H1 (cell line): ENCODE data around the gene PHOSPHO1. TPM values are rescaled to one million over a fixed set of nuclear protein-coding genes. Genes with fewer than 3 reads are reported as not detected.

ENCODE experiments used
- HDAC2 ChIP-seq, 2 experiments: fragments of 300-600 bp in 1 of 2; sonication (generic) in 1 of 2; IDR thresholded peaks; 2 replicates each; pipeline ENCODE4 v1.6.1; 2011 to 2012; ENCODE audit warnings: low read depth in 2 of 2, low read length in 2 of 2, mild to moderate bottlenecking in 2 of 2, moderate library complexity in 2 of 2, borderline replicate concordance in 1 of 2, inconsistent platforms in 1 of 2
- KDM1A ChIP-seq: fragments of 200-600, 300-600 bp; sonication (generic); IDR thresholded peaks from 2 replicates; pipeline ENCODE4 v1.7.1; 2016; ENCODE audit warnings: mild to moderate bottlenecking, low read length, borderline replicate concordance
- SP4 ChIP-seq: IDR thresholded peaks from 2 replicates; pipeline ENCODE4 v1.6.1; 2012; ENCODE audit warnings: low read length, inconsistent platforms
- TBP ChIP-seq: IDR thresholded peaks from 2 replicates; pipeline ENCODE4 v1.6.1; 2011; ENCODE audit warnings: low read depth, low read length, improper control_type of control experiment
- TCF12 ChIP-seq: IDR thresholded peaks from 2 replicates; pipeline ENCODE4 v1.6.1; 2011; ENCODE audit warnings: low read depth, mild to moderate bottlenecking, low read length
- polyA plus RNA-seq, 7 experiments: library from polyadenylated mRNA; depleted of rRNA in 3 of 7; stranded (reverse) in 5 of 7; unstranded in 2 of 7; fragments of >200 nt in 5 of 7; fragments of 200-250 nt in 2 of 7; gene quantifications; 1 replicate in 5 of 7; 2 replicates in 1 of 7; 4 replicates in 1 of 7; pipeline versions ENCODE4 v1.2.1 to v1.2.3, GENCODE V29; 2011 to 2013; ENCODE audit warnings: missing spikeins in 2 of 7, mixed read lengths in 2 of 7
- total RNA-seq: library from RNA; stranded (reverse); fragmentation: NEBNext Ultra II Directional; extraction: Animal tissue kit (Norgen Biotek cat#: 25700); gene quantifications from 2 replicates; pipeline ENCODE4 v1.2.1, GENCODE V29; 2021
- TF ChIP-seq, protein P1 (sequence below): fragments of 300-600 bp; sonication (generic); IDR thresholded peaks from 2 replicates; pipeline ENCODE4 v1.7.1; 2012; ENCODE audit warnings: low read length, moderate library complexity, mild to moderate bottlenecking, inconsistent platforms; ENCODE audit not compliant: insufficient replicate concordance
- TF ChIP-seq, protein P2 (sequence below): IDR thresholded peaks from 2 replicates; pipeline ENCODE4 v1.6.1; 2012; ENCODE audit warnings: inconsistent platforms

Gene PHOSPHO1
- total and polyA plus RNA-seq, 2 of the 8 experiments (the other 6 are each of a cell fraction or from before 2014, with no cell fraction given): 0.34 to 0.45 TPM

DNA sequence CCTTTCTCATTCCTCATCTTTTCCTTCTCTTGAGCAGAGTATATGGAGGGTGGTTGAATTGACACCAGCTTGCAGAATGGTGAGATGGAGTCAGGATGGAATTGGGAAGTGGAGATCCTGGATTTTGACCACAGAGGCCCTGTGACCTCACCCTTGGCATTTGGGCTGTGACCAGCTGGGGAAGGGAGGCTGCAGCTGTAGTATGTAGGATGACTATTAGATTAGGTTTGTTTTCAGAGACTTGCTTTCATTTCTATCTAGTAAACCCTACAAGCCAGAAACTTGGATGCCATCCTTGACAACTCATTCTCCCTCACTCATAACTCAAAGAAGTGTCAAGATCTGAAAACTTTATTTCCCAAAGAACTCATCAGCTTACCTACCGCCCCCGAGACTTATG, 26.1 kb downstream of the PHOSPHO1 start (continued):
- TF ChIP-seq, protein P1, sequence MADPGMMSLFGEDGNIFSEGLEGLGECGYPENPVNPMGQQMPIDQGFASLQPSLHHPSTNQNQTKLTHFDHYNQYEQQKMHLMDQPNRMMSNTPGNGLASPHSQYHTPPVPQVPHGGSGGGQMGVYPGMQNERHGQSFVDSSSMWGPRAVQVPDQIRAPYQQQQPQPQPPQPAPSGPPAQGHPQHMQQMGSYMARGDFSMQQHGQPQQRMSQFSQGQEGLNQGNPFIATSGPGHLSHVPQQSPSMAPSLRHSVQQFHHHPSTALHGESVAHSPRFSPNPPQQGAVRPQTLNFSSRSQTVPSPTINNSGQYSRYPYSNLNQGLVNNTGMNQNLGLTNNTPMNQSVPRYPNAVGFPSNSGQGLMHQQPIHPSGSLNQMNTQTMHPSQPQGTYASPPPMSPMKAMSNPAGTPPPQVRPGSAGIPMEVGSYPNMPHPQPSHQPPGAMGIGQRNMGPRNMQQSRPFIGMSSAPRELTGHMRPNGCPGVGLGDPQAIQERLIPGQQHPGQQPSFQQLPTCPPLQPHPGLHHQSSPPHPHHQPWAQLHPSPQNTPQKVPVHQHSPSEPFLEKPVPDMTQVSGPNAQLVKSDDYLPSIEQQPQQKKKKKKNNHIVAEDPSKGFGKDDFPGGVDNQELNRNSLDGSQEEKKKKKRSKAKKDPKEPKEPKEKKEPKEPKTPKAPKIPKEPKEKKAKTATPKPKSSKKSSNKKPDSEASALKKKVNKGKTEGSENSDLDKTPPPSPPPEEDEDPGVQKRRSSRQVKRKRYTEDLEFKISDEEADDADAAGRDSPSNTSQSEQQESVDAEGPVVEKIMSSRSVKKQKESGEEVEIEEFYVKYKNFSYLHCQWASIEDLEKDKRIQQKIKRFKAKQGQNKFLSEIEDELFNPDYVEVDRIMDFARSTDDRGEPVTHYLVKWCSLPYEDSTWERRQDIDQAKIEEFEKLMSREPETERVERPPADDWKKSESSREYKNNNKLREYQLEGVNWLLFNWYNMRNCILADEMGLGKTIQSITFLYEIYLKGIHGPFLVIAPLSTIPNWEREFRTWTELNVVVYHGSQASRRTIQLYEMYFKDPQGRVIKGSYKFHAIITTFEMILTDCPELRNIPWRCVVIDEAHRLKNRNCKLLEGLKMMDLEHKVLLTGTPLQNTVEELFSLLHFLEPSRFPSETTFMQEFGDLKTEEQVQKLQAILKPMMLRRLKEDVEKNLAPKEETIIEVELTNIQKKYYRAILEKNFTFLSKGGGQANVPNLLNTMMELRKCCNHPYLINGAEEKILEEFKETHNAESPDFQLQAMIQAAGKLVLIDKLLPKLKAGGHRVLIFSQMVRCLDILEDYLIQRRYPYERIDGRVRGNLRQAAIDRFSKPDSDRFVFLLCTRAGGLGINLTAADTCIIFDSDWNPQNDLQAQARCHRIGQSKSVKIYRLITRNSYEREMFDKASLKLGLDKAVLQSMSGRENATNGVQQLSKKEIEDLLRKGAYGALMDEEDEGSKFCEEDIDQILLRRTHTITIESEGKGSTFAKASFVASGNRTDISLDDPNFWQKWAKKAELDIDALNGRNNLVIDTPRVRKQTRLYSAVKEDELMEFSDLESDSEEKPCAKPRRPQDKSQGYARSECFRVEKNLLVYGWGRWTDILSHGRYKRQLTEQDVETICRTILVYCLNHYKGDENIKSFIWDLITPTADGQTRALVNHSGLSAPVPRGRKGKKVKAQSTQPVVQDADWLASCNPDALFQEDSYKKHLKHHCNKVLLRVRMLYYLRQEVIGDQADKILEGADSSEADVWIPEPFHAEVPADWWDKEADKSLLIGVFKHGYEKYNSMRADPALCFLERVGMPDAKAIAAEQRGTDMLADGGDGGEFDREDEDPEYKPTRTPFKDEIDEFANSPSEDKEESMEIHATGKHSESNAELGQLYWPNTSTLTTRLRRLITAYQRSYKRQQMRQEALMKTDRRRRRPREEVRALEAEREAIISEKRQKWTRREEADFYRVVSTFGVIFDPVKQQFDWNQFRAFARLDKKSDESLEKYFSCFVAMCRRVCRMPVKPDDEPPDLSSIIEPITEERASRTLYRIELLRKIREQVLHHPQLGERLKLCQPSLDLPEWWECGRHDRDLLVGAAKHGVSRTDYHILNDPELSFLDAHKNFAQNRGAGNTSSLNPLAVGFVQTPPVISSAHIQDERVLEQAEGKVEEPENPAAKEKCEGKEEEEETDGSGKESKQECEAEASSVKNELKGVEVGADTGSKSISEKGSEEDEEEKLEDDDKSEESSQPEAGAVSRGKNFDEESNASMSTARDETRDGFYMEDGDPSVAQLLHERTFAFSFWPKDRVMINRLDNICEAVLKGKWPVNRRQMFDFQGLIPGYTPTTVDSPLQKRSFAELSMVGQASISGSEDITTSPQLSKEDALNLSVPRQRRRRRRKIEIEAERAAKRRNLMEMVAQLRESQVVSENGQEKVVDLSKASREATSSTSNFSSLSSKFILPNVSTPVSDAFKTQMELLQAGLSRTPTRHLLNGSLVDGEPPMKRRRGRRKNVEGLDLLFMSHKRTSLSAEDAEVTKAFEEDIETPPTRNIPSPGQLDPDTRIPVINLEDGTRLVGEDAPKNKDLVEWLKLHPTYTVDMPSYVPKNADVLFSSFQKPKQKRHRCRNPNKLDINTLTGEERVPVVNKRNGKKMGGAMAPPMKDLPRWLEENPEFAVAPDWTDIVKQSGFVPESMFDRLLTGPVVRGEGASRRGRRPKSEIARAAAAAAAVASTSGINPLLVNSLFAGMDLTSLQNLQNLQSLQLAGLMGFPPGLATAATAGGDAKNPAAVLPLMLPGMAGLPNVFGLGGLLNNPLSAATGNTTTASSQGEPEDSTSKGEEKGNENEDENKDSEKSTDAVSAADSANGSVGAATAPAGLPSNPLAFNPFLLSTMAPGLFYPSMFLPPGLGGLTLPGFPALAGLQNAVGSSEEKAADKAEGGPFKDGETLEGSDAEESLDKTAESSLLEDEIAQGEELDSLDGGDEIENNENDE: no peak
- TF ChIP-seq TCF12 (no peak), SP4 (no peak), TBP (no peak), HDAC2 (IDR thresholded peaks at IDR 0.05; ENCODE audit: borderline replicate concordance in 1 of 2, low read depth in 2 of 2, low read length in 2 of 2) (no peak), KDM1A (no peak)
- TF ChIP-seq, protein P2, sequence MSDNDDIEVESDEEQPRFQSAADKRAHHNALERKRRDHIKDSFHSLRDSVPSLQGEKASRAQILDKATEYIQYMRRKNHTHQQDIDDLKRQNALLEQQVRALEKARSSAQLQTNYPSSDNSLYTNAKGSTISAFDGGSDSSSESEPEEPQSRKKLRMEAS: no peak
